Measurements from ENCODE around the gene CD4.

The CD4 gene

DNA sequence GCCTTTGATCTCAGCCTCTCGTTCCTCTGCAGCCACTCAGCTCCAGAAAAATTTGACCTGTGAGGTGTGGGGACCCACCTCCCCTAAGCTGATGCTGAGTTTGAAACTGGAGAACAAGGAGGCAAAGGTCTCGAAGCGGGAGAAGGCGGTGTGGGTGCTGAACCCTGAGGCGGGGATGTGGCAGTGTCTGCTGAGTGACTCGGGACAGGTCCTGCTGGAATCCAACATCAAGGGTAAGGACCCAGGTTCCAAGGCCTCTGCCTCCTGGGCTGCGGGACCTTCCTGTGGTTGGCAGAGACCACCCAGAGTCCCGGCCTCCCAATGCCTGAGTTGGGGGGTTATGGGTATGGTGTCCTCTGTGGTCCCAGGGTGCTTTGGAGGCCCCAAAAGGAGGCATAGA is 27.8 kb downstream of the CD4 start:
- DNase-seq (ENCODE audit: low spot score): no peak

DNA sequence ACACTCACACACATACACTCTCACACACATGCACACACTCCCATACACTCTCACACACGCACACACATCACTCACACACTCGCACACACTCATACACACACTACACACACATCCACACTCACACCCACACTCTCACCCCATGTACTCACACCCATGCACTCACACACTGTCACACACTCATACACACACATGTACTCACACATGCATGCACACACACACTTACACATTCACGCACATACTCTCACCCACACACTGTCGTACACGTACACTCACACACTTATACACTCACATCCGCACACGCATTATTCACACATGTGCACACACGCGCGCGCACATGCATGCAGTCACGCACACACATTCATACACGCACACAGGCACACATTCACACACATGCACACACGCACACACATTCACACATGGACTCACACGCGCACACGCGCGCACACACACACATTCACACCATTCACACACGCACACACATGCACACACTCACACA is 28.4 kb downstream of the CD4 start:
- DNase-seq (ENCODE audit: low spot score): no peak

DNA sequence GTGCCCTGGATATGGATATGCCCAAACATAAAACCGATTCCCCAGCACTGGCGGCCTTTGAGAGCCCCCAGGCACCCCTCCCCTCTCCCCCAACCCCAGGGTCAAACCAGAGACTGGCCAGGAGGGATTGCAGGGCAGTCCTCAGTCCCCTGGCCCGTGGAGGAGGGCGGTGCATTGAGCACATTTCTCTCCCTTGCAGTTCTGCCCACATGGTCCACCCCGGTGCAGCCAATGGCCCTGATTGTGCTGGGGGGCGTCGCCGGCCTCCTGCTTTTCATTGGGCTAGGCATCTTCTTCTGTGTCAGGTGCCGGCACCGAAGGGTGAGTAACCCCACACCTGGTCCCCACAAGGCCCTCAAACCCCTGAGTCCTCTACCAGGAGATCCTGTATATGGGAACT is 28.9 kb downstream of the CD4 start:
- no peak for DNase-seq (ENCODE audit: low spot score)

DNA sequence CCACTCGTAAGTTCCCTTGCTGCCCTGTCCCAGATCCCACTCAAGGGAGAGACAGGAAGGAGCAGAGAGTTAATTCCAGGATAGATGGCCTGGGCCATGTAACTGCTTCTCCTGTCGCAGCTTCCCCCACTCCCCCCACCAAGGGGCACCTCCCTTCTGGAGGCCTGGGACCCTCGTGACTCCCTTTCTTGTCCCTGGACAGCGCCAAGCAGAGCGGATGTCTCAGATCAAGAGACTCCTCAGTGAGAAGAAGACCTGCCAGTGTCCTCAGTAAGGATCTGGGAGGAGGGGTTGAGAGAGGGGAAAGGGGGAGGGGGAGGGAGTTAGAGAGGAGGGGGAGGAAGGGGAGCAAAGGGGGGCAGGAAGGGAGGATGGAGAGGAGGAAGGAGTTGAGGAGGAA is 29.3 kb downstream of the CD4 start:
- DNase-seq (ENCODE audit: low spot score): no peak

DNA sequence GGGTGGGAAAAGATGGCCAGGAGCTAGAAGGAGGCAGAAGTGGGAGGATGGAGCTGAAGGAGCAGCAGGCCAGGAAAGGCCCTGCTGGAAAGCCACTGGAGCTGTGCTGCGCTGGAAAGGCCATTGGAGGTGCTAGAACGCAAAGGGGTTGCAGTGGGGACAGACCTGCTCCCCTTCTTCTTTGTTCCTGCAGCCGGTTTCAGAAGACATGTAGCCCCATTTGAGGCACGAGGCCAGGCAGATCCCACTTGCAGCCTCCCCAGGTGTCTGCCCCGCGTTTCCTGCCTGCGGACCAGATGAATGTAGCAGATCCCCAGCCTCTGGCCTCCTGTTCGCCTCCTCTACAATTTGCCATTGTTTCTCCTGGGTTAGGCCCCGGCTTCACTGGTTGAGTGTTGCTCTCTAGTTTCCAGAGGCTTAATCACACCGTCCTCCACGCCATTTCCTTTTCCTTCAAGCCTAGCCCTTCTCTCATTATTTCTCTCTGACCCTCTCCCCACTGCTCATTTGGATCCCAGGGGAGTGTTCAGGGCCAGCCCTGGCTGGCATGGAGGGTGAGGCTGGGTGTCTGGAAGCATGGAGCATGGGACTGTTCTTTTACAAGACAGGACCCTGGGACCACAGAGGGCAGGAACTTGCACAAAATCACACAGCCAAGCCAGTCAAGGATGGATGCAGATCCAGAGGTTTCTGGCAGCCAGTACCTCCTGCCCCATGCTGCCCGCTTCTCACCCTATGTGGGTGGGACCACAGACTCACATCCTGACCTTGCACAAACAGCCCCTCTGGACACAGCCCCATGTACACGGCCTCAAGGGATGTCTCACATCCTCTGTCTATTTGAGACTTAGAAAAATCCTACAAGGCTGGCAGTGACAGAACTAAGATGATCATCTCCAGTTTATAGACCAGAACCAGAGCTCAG is 30.0 kb downstream of the CD4 start:
- no peak for DNase-seq (ENCODE audit: low spot score)

DNA sequence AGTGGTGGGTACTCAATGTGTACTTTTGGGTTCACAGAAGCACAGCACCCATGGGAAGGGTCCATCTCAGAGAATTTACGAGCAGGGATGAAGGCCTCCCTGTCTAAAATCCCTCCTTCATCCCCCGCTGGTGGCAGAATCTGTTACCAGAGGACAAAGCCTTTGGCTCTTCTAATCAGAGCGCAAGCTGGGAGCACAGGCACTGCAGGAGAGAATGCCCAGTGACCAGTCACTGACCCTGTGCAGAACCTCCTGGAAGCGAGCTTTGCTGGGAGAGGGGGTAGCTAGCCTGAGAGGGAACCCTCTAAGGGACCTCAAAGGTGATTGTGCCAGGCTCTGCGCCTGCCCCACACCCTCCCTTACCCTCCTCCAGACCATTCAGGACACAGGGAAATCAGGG is 30.8 kb downstream of the CD4 start:
- no peak for DNase-seq (ENCODE audit: low spot score)

DNA sequence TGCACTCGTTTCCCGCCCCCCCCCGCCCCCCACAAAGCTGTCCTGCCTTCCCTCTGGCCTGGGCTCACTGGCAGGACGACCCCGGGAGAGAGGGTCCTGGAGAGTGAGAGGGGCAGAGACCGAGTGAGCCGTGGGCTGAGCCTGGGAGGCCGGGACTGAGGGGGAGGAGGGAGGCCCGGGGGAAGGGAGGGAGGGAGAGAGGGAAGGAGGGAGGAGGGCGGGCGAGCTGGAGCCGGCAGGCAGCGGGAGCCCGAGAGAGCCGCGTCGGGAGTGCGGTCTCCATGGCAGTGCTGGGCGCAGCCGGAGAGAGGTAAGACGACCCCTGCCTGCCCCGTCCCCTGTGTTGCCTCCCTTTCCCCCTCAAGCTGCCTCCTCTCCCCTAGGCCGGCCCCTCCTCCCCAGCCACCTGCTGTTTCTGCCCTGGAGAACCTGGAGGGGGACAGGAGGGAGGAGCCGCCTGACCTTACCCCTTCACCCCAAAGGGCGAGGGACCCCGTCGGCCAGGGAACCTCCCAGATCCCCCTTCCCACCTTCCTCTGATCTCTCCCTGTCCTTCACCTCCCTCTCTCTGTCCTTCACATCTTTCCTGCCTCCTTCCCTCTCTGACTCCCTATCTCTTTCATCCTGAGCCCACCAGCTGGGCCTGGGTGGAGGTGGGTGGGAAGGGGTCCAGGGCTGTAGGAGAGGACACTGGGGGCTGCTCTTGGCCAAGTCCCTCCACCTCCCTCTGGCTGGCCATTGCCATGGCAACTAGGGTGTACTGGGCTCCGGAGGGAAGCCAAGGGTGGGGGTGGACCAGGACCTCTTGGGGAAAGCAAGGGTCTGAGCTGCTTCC is 32.5 kb downstream of the CD4 start, which contains the start of gene GPR162:
Gene GPR162, plus strand, starts transcription at position 231 of the 835 bp plus-strand sequence. CDS start 2,078 bp downstream, outside the sequence.
- no peak for DNase-seq (ENCODE audit: low spot score)

DNA sequence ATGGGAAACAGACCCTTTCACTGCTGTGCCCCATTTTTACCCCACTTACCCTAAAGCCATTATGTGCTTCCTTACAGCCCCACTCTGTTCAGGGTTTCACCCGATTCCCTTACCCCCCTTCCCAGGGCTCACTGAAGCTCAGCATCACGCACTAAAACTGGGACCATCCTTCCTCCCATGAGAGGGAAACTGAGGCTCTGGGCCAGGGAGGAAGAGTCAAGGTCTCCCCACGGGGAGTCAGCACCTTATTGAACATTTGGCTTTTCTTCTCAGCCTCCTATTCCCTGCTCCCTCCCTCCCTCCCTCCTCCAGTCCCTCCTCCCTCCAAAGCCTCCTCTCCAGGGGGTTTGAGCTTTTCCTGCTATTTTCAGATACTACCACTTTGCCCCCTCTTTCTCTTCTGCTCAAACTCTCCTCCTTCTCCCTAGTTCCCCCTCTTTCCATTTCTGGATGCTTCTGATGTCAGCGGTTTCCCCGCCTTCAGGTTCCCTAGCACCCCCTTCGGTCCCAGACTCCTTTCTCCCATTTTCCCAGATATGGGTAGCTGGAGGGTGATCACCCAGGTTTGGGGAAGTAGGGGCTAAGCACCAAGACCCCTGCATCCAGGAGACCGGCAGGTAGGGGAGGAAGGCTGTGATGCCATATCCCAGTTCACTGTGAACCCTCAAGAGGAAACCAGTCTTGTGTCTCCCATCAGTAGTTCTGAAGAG is 33.3 kb downstream of the CD4 start:
- no peak for DNase-seq (ENCODE audit: low spot score)

DNA sequence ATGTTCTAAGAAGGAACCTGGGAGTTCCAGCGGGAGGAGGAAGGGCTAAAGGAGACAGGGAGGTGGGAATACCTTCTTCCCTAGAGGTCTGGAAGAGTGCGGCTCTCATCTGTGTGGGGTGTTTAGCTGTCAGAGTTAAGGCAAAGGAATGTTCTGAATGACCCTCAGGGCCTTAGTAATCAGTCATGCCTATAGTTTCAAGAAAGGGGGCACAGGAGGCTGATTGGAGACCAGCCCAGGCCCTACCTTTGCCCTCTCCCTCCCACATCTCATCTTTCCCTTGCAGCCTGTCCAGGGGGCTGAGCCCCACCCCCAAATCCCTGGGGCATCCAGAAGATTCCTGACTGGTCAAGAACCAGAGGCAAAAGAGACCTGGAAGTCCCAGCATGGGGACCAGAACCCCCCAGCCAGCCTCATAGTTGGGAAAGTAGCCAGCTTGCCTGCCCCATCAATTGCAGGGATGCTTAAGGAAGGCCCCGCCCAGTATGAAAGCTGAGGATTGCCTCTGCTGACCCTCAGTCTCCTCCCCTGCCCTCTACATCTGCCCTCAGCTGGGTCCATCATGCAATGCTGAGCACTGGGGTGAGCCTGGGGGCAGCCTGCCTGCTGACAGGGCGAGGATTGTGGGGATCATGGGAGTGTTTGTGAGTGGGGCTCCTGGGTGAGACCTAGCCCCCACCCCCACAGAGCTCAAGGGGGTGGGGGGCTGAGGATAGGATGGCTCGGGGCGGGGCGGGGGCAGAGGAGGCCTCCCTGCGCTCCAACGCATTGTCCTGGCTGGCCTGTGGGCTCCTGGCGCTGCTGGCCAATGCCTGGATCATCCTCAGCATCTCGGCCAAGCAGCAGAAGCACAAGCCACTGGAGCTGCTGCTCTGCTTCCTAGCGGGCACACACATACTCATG is 34.1 kb downstream of the CD4 start:
- no peak for DNase-seq (ENCODE audit: low spot score)

DNA sequence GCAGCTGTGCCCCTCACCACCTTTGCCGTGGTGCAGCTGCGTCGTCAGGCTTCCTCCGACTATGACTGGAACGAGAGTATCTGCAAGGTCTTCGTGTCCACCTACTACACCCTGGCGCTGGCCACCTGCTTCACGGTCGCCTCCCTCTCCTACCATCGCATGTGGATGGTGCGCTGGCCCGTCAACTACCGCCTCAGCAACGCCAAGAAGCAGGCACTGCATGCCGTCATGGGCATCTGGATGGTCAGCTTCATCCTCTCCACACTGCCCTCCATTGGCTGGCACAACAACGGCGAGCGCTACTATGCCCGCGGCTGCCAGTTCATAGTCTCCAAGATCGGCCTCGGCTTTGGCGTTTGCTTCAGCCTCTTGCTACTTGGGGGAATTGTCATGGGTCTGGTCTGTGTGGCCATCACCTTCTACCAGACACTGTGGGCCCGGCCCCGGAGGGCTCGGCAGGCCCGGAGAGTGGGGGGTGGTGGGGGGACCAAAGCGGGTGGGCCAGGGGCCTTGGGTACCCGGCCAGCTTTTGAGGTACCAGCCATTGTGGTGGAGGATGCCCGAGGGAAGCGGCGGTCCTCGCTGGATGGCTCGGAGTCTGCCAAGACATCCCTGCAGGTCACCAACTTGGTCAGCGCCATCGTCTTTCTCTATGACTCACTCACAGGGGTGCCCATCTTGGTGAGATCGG is 34.9 kb downstream of the CD4 start:
- no peak for DNase-seq (ENCODE audit: low spot score)

DNA sequence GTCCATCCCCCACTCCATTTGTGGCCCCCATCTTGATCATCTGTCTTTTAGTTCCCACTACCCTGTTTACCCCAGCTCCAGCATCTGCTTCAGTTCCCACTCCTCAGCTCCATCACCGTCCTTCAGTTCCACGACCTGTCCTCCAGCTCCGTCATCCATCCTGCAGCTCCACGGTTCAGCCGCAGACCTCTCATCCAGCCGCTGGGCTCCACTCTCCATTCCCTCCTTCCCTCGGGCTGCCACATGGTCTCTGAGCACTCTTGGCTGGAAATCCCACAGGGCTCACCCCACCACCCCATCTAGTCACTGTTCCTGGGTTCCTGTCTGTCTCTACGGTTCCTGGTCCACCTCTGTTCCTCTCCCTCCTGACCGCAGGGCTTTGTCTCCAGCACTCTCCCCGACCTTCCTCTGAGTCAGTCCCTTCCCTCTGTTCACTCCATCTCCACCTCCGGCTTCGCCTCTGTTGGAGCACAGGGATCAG is 35.6 kb downstream of the CD4 start:
- DNase-seq (ENCODE audit: low spot score): peak; percentile 23

DNA sequence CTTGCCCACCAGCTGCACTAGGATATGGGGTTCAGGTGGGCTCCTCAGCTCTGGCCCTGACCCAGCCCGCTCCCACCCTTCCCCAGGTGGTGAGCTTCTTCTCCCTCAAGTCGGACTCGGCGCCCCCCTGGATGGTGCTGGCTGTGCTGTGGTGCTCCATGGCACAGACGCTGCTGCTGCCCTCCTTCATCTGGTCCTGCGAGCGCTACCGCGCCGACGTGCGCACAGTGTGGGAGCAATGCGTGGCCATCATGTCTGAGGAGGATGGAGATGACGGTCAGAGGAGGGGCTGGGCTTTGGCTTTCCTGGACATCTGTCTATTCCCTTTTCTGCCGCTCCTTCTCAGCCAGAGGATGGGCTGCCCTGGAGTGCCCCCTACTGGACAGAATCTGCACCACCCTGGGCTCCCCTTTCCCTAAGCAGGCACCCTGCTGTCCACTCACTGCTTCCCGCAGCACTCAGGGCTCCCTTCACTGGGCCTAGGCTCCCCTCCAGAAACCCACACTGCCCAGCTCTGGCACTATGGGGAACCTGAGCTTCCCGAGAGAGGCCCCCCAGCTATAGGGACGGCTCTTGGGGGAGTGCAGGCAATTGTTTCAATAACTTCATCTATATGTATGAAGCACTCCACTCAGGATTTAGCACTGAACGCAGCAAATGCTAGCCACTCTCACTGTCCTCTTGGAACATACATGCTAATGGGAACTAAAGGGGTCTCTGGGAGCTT is 36.2 kb downstream of the CD4 start:
- peak; percentile 81 for DNase-seq (ENCODE audit: low spot score)

DNA sequence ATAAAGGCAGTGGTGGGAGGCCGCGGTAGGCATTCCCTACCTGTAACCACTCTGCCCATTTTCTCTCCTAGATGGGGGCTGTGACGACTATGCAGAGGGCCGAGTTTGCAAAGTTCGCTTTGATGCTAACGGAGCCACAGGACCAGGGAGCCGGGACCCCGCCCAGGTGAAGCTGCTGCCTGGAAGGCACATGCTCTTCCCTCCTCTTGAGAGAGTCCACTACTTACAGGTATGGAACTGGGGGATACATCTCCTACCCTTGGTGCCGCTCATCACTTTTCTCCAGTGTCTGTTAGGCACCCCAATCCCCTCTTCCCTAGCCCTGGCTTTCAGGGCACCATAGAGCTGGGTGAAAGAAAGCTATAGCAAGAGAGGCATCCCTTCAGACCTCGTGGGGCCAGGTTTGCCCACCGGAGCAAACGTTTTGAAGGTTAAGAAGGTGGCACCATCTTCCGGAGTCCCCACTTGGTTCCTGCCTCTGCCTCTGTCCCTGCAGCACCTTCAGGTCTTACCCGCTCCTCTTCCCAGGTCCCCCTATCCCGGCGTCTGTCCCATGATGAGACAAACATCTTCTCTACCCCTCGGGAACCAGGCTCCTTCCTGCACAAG is 36.9 kb downstream of the CD4 start:
- DNase-seq (ENCODE audit: low spot score): no peak

DNA sequence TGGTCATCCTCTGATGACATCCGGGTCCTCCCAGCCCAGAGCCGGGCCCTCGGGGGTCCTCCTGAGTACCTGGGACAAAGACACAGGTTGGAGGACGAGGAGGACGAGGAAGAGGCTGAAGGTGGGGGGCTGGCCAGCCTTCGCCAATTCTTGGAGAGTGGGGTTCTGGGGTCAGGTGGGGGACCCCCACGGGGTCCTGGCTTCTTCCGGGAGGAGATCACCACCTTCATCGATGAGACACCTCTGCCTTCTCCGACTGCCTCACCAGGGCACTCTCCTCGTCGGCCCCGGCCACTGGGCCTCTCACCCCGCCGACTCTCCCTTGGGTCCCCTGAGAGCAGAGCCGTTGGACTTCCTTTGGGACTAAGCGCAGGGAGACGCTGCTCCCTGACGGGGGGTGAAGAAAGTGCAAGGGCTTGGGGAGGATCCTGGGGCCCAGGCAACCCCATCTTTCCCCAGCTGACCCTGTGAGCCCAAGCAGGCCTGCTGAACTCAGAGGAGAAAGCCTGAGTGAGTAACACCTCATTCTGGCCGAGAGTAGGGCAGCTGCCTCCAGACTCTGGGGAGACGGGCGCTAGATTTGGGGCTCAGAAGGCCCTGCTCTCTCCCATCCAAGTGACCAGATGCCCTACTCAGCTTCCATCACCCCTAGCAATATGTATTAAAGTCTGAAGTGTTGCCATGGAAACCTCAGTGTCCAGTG is 37.6 kb downstream of the CD4 start:
- no peak for DNase-seq (ENCODE audit: low spot score)

DNA sequence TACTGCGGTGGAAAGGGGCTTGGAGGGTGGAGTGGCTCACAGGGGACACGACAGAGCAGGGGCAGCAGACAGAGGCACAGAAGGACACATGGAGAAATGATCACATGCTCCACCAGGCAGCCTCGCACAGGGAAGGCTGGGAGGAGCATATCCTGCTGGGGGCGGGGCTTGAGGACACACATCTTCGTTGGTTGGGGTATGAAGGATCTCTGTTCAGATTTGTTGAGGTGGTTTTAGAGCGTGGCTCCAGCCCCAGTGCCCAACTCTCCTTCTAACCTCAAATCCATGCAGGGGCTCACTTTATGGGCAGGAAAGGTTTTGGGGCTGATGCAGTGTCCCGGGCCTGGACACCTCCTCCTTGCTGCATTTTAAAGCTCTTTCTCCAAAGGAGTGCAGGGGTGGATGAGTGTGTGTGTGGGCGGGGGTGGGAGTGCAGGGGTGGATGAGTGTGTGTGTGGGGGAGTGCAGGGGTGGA is 38.1 kb downstream of the CD4 start:
- DNase-seq (ENCODE audit: low spot score): peak; percentile 64

DNA sequence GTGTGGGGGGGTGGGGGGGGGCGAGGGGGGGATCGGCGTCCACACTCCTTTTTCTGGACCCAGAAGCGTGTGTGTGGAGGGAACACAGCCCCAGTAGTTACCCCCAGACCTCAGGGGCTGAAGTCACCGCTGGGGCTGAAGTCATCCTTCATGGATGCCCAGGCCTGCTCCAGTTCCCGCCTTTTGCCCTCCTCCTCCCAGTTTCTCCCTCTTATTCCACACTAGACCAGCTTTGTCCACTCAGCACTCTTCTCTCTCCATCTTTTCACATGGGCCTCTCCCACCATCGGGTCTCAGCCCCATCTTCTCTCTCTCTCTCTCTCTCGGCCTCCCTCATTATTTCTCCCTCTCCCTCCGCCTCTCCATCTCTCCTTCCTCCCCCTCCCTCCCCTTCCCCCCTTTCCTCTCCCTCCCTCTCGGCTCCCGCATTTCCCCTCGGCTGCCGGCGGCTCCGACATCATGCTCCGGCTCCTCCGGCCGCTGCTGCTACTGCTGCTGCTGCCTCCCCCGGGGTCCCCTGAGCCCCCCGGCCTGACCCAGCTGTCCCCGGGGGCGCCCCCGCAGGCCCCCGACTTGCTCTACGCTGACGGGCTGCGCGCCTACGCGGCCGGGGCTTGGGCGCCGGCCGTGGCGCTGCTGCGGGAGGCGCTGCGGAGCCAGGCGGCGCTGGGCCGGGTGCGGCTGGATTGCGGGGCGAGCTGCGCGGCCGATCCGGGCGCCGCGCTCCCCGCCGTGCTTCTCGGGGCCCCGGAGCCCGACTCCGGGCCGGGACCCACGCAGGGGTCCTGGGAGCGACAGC is 38.9 kb downstream of the CD4 start, which contains the start of gene P3H3:
Gene P3H3, plus strand, starts transcription at position 426 of the 799 bp plus-strand sequence. Its CDS starts 34 bp downstream, at position 460.
- DNase-seq (ENCODE audit: low spot score): peak; percentile 23

DNA sequence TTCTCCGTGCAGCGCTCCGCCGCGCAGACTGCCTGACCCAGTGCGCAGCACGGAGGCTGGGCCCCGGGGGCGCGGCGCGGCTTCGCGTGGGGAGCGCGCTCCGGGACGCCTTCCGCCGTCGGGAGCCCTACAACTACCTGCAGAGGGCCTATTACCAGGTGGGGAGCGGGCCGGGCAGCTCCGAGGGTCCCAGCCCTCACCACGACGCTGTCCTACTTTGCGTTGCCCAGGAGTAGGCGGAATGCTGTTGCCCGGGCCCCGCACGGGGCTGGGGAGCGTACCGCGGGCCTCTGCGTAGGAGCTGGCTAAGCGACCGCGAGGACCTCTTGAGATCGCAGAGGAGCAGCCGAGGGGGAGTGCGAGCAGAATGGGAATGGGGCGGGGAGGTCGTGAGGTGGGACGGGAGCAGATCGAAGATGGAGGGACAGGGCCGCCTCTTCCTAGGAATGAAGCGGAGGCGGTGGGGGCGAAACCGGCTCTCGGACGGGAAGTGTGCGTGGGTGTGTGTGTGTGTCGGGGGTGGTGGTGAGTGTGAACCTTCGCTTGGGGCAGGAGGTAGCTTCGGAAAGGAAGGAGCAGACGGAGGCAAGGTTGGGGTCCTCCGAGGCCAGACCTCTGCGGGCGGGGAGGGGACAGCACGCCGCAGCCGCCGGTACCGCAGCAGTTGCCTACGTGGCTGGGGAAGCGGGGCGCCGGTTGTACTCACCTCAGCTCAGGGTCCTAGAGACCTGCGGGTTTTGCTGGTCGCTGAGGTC is 39.6 kb downstream of the CD4 start:
- peak; percentile 17 for DNase-seq (ENCODE audit: low spot score)

Measured in kidney tubule cell (primary cell).